ENCODE measurements around the gene TCF3.
"Not testable (repeated sequence)": the region's sequence is repeated elsewhere in the genome, so short reads cannot be mapped to it uniquely, and the experiment has no call there.

Gene TCF3

GRCh38 chr19:1672769-1673644 is 20.6 kb upstream of the TCF3 start:
- no peak for FAIRE-seq

GRCh38 chr19:1672038-1672768 is 19.8 kb upstream of the TCF3 start:
- no peak for FAIRE-seq

- FAIRE-seq: no peak
Measured at GRCh38 chr19:1671716-1672037, 19.3 kb upstream of the TCF3 start.

GRCh38 chr19:1670747-1671146 is 18.3 kb upstream of the TCF3 start:
- FAIRE-seq: not testable (repeated sequence)

- FAIRE-seq: no peak
Measured at GRCh38 chr19:1668486-1669270, 16.3 kb upstream of the TCF3 start.

GRCh38 chr19:1668048-1668485 is 15.7 kb upstream of the TCF3 start:
- no peak for FAIRE-seq

- FAIRE-seq: no peak
Measured at GRCh38 chr19:1665565-1666047, 13.2 kb upstream of the TCF3 start.

GRCh38 chr19:1663852-1664251 is 11.4 kb upstream of the TCF3 start:
- FAIRE-seq: no peak

GRCh38 chr19:1663227-1663626 is 10.8 kb upstream of the TCF3 start:
- FAIRE-seq: not testable (repeated sequence)

GRCh38 chr19:1661995-1662394 is 9.6 kb upstream of the TCF3 start:
- FAIRE-seq: no peak

GRCh38 chr19:1659084-1659427 is 6.6 kb upstream of the TCF3 start:
- FAIRE-seq: no peak

GRCh38 chr19:1658150-1659083 is 6.0 kb upstream of the TCF3 start:
- FAIRE-seq: no peak

GRCh38 chr19:1657746-1658145 is 5.3 kb upstream of the TCF3 start:
- no peak for FAIRE-seq

GRCh38 chr19:1656988-1657536 is 4.6 kb upstream of the TCF3 start:
- no peak for FAIRE-seq

GRCh38 chr19:1655987-1656608 is 3.7 kb upstream of the TCF3 start:
- no peak for FAIRE-seq

GRCh38 chr19:1655131-1655981 is 2.9 kb upstream of the TCF3 start:
- FAIRE-seq: no peak

GRCh38 chr19:1654178-1654792 is 1.9 kb upstream of the TCF3 start:
- no peak for FAIRE-seq

- no peak for FAIRE-seq
Measured at GRCh38 chr19:1653300-1653628, 849 bp upstream of the TCF3 start.

GRCh38 chr19:1651568-1652291 is 685 bp downstream of the TCF3 start:
- no peak for FAIRE-seq
